Body of pancreas (tissue), 4 donors: ENCODE results near the gene GCLC. TPM values are rescaled to one million over a fixed set of nuclear protein-coding genes. Genes with fewer than 3 reads are reported as not detected.

ENCODE experiments used
- ATAC-seq: fragments of 150-250 bp; one replicate; pipeline ENCODE4 v1.9.1; 2016
- DNase-seq, 4 donors: peaks; one replicate each; pipeline ENCODE4 v3.0.0-alpha.2; 2019
- H3K27ac ChIP-seq, 4 donors: fragments of 200-600 bp; sonication (generic); 1 replicate in 3 of 4; 2 replicates in 1 of 4; pipeline versions ENCODE4 v1.5.1 to v1.6.1; 2016 to 2019; ENCODE audit warnings: mild to moderate bottlenecking in 1 of 4, mixed read lengths in 1 of 4, moderate library complexity in 1 of 4
- H3K27me3 ChIP-seq, 2 donors: fragments of 200-600 bp; sonication (generic); one replicate each; pipeline ENCODE4 v1.6.0; 2016; ENCODE audit warnings: mild to moderate bottlenecking in 1 of 2
- H3K36me3 ChIP-seq, 2 donors: fragments of 200-600 bp; sonication (generic); replicated peaks in 1 of 2; 2 replicates each; pipeline ENCODE4 v1.5.1; 2016; ENCODE audit warnings: low read depth in 2 of 2; ENCODE audit not compliant: insufficient read depth in 1 of 2
- H3K4me1 ChIP-seq: fragments of 200-600 bp; sonication (generic); one replicate; pipeline ENCODE4 v1.6.0; 2016
- H3K4me3 ChIP-seq, 2 donors: fragments of 200-600 bp; sonication (generic); 1 replicate in 1 of 2; 2 replicates in 1 of 2; pipeline ENCODE4 v1.5.1; 2016 to 2019
- H3K9me3 ChIP-seq, 3 donors: fragments of 200-600 bp; sonication (generic); 1 replicate in 2 of 3; 2 replicates in 1 of 3; pipeline ENCODE4 v1.5.1; 2016
- POLR2A ChIP-seq, 3 donors: fragments of 450-650 bp; IDR thresholded peaks; one replicate each; pipeline ENCODE4 v1.6.1; 2016; ENCODE audit warnings: antibody characterized with exemption in 3 of 3, mild to moderate bottlenecking in 2 of 3
- WGBS, 2 donors: methylation state at CpG; one replicate each; pipeline ENCODE4 v1.1.5; 2017; 5-methylcytosine and 5-hydroxymethylcytosine counted together
- intact Hi-C: fragments of 100-400 bp; cut with DNase I; formaldehyde crosslinking; loops from one replicate; pipeline ENCODE4 v1.15.1; 2023
- total RNA-seq, 2 donors: library from RNA; depleted of rRNA; stranded (reverse); fragments of >200 nt; gene quantifications; one replicate each; pipeline ENCODE4 v1.1.0, GENCODE V29; 2016
- TF ChIP-seq, protein P1 (sequence below), 7 experiments: fragments of 450-650 bp in 4 of 7; fragments of 200-600 bp in 3 of 7; sonication (generic) in 3 of 7; IDR thresholded peaks; one replicate each; pipeline ENCODE4 v1.5.1; 2016 to 2019; ENCODE audit warnings: antibody characterized with exemption in 7 of 7

GCLC gene
- total RNA-seq, 2 donors from 2014 or later: 27.2 to 30.7 TPM

DNA sequence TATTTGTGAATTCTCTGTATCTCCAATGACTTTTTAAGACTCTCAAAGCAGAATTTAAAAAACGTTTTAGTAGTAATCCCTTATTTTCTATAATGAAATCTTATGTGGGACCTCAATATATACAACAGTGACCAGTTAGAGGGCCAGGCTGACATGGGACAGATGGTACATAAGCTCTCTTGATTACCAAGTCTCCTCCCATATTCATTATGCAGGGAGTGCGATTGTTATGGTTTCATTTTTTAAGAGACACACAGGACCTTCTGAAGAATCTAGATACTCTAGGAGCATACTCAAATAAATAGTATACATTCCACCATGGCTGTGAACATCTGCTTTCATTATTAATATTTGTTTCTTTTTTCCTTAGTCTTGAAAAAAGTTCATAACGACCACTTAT lies 43.5 kb downstream of the GCLC start:
- DNase-seq: no peak
- Histone ChIP-seq H3K4me3 (no peak overlapping the region), H3K27ac (no peak overlapping the region), H3K9me3 (no peaks in the 10 kb centered on the region), H3K27me3 (no peaks in the 10 kb centered on the region), H3K36me3 (peaks cover 0 to 25% of the 10 kb centered on the region in 2 donors), H3K4me1 (peaks cover 7% of the 10 kb centered on the region)
- ATAC-seq: no peak
- intact Hi-C loops: loop anchor here (10.0 kb wide), 1 partner anchor 143 kb away; no protein-coding TSS in a partner anchor
- 63 to 67% methylated on average over 3 of the region's 3 CpGs for WGBS, 2 donors
- TF ChIP-seq POLR2A (IDR thresholded peaks at IDR 0.05): no peak
- TF ChIP-seq, protein P1, sequence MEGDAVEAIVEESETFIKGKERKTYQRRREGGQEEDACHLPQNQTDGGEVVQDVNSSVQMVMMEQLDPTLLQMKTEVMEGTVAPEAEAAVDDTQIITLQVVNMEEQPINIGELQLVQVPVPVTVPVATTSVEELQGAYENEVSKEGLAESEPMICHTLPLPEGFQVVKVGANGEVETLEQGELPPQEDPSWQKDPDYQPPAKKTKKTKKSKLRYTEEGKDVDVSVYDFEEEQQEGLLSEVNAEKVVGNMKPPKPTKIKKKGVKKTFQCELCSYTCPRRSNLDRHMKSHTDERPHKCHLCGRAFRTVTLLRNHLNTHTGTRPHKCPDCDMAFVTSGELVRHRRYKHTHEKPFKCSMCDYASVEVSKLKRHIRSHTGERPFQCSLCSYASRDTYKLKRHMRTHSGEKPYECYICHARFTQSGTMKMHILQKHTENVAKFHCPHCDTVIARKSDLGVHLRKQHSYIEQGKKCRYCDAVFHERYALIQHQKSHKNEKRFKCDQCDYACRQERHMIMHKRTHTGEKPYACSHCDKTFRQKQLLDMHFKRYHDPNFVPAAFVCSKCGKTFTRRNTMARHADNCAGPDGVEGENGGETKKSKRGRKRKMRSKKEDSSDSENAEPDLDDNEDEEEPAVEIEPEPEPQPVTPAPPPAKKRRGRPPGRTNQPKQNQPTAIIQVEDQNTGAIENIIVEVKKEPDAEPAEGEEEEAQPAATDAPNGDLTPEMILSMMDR (IDR thresholded peaks at IDR 0.05): no peak

DNA sequence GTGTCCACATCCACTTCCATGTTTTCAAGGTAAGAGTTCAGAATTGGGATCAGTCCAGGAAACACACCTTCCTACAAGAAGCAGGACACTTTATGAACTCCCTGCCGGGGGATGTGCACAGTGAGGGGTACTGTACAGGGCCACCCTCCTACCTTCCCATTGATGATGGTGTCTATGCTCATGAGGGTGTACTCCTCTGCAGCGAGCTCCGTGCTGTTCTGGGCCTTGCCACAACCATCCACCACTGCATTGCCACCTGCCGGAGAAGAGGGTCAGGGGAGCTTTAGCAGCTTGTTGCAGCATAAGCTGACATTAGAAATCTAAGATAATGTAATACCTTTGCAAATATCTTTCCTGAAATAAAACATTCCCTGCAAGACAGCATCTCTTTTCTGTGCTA lies 44.8 kb downstream of the GCLC start:
- TF ChIP-seq, protein P1 (IDR thresholded peaks at IDR 0.05): no peak
- no peak for TF ChIP-seq POLR2A (IDR thresholded peaks at IDR 0.05)
- H3K4me1 ChIP-seq: peaks cover 7% of the 10 kb centered on the region
- no peak overlapping the region for H3K4me3 ChIP-seq
- no peak for ATAC-seq
- H3K27ac ChIP-seq: no peak overlapping the region
- intact Hi-C loops: loop anchor here (10.0 kb wide), 1 partner anchor 145 kb away; no protein-coding TSS in a partner anchor
- no peaks in the 10 kb centered on the region for H3K9me3 ChIP-seq
- no peaks in the 10 kb centered on the region for H3K27me3 ChIP-seq
- no peak for DNase-seq
- peaks cover 0 to 16% of the 10 kb centered on the region in 2 donors for H3K36me3 ChIP-seq
- WGBS, 2 donors: 99 to 100% methylated on average over 4 of the region's 4 CpGs

- DNase-seq: no peak
- H3K4me3 ChIP-seq: no peak overlapping the region
- H3K9me3 ChIP-seq: no peaks in the 10 kb centered on the region
- H3K4me1 ChIP-seq: peaks cover 10% of the 10 kb centered on the region
- ATAC-seq: no peak
- H3K27ac ChIP-seq: no peak overlapping the region
- no peak for TF ChIP-seq POLR2A (IDR thresholded peaks at IDR 0.05)
- TF ChIP-seq, protein P1 (IDR thresholded peaks at IDR 0.05): no peak
- H3K36me3 ChIP-seq: peaks cover 0 to 16% of the 10 kb centered on the region in 2 donors
- WGBS, 2 donors: 87 to 89% methylated on average over 3 of the region's 3 CpGs
- H3K27me3 ChIP-seq: no peaks in the 10 kb centered on the region
- intact Hi-C loops: loop anchor here (10.0 kb wide), 1 partner anchor 226 kb away; no protein-coding TSS in a partner anchor
These were observed 45.8 kb downstream of the GCLC start for GRCh38 chr6:53499094-53499493.

DNA sequence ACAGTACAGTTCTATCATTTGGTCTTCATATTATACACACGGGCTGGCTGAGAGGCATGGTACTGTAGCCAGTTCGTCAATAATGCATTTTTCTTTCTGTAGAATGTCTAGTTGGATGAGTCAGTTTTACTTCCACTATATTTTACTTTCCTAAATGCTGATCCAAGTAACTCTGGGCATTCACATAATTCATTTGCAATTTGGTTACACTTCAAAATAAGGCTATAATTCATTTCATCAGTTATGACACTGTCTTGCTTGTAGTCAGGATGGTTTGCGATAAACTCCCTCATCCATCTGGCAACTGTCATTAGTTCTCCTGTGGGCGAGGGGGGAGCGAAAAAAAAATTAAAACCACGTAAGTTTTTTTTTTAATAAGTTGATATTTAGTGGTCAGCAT lies 46.3 kb downstream of the GCLC start:
- Histone ChIP-seq H3K27ac (no peak overlapping the region), H3K9me3 (no peaks in the 10 kb centered on the region), H3K4me3 (no peak overlapping the region), H3K4me1 (peaks cover 14% of the 10 kb centered on the region), H3K27me3 (no peaks in the 10 kb centered on the region), H3K36me3 (peaks cover 0 to 14% of the 10 kb centered on the region in 2 donors)
- DNase-seq (no peak), ATAC-seq (no peak)
- 86 to 90% methylated on average over 6 of the region's 6 CpGs for WGBS, 2 donors
- intact Hi-C loops: loop anchor here (10.0 kb wide), 1 partner anchor 226 kb away; no protein-coding TSS in a partner anchor
- TF ChIP-seq, protein P1 (IDR thresholded peaks at IDR 0.05): no peak
- TF ChIP-seq POLR2A (IDR thresholded peaks at IDR 0.05): no peak

- DNase-seq (no peak), ATAC-seq (no peak)
- Histone ChIP-seq H3K27ac (no peak overlapping the region), H3K36me3 (peaks cover 0 to 10% of the 10 kb centered on the region in 2 donors), H3K27me3 (no peaks in the 10 kb centered on the region), H3K9me3 (no peaks in the 10 kb centered on the region), H3K4me1 (peaks cover 21% of the 10 kb centered on the region), H3K4me3 (no peak overlapping the region)
- intact Hi-C loops: loop anchor here (10.0 kb wide), 1 partner anchor 227 kb away; no protein-coding TSS in a partner anchor
- TF ChIP-seq POLR2A (IDR thresholded peaks at IDR 0.05): no peak
- TF ChIP-seq, protein P1 (IDR thresholded peaks at IDR 0.05): no peak
- 85 to 89% methylated on average over 2 of the region's 2 CpGs for WGBS, 2 donors
These were observed 47.0 kb downstream of the GCLC start for GRCh38 chr6:53497905-53498304.
